ENCODE data around the gene PTPRG. TPM values are rescaled to one million over a fixed set of nuclear protein-coding genes. Genes with fewer than 3 reads are reported as not detected.

The PTPRG gene
- total RNA-seq, 1 donor from 2014 or later = 39.6 TPM

DNA sequence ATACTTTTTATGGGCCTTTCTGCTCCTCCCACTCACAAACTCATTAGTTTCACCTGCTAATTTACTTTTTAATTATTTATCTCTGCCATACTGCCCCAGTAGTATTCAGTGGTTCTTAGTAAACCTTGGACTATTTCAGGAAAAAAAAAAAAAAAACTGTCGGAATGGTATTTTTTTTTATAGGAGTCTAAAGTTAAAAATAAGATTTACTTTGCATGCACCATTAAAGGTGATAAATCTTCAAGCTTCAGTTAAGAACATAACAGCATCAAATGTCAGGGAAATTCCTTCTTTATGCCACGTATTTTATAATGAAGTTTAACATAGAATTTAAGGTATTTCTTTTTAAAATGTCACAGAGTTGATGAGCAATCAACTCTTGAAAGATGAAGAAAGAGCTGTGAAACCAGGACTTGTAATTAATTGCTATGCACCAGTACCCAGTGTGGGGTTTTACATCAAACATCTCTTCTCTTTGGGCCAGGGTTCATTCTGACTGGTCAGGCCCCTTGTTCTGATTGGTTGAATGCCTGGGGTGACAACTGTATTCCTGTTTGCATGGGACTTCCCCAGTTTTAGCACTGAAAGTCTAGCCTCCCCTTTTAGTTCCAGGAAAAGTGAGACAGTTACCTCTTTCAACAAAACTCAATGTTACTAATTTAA lies 40.3 kb upstream of the PTPRG start:
- no peak overlapping the region for H3K4me3 ChIP-seq (ENCODE audit: insufficient read depth, low read depth, low read length)
- no peak overlapping the region for H3K4me2 ChIP-seq (ENCODE audit: low read length)
- no peak overlapping the region for H3K4me3 Mint-ChIP-seq (ENCODE audit: unreplicated experiment)
- no peaks in the 10 kb centered on the region for H3K27me3 Mint-ChIP-seq (ENCODE audit: low read depth, unreplicated experiment)
- FAIRE-seq = no peak
- peaks cover 4% of the 10 kb centered on the region for H3K9me3 Mint-ChIP-seq (ENCODE audit: unreplicated experiment)
- no peaks in the 10 kb centered on the region for H3K27me3 ChIP-seq (ENCODE audit: insufficient read depth, low read length)
- no peak overlapping the region for H3K27ac Mint-ChIP-seq (ENCODE audit: unreplicated experiment)
- no peak overlapping the region for H3K9ac ChIP-seq (ENCODE audit: low read length)
- no peaks in the 10 kb centered on the region for H3K4me1 Mint-ChIP-seq (ENCODE audit: low read depth, unreplicated experiment)
- no peaks in the 10 kb centered on the region for H3K79me2 ChIP-seq (ENCODE audit: insufficient read depth, low read length)
- H3K4me1 ChIP-seq (ENCODE audit: insufficient read depth, low read length) = no peaks in the 10 kb centered on the region
- no peak overlapping the region for H3K27ac ChIP-seq (ENCODE audit: low read depth, low read length)
- DNase-seq (ENCODE audit: low read depth) = no peak
- no peaks in the 10 kb centered on the region for H3K9me3 ChIP-seq (ENCODE audit: insufficient read depth, low read depth, low read length)
- no peaks in the 10 kb centered on the region for H4K20me1 ChIP-seq (ENCODE audit: insufficient read depth, low read length)
- H3K36me3 ChIP-seq (ENCODE audit: insufficient read depth, low read length) = no peaks in the 10 kb centered on the region
- no peaks in the 10 kb centered on the region for H3K36me3 Mint-ChIP-seq (ENCODE audit: low read depth, unreplicated experiment)
- no peak overlapping the region for H2AFZ ChIP-seq (ENCODE audit: low read depth, low read length)
- TF ChIP-seq, protein P1, sequence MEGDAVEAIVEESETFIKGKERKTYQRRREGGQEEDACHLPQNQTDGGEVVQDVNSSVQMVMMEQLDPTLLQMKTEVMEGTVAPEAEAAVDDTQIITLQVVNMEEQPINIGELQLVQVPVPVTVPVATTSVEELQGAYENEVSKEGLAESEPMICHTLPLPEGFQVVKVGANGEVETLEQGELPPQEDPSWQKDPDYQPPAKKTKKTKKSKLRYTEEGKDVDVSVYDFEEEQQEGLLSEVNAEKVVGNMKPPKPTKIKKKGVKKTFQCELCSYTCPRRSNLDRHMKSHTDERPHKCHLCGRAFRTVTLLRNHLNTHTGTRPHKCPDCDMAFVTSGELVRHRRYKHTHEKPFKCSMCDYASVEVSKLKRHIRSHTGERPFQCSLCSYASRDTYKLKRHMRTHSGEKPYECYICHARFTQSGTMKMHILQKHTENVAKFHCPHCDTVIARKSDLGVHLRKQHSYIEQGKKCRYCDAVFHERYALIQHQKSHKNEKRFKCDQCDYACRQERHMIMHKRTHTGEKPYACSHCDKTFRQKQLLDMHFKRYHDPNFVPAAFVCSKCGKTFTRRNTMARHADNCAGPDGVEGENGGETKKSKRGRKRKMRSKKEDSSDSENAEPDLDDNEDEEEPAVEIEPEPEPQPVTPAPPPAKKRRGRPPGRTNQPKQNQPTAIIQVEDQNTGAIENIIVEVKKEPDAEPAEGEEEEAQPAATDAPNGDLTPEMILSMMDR (IDR thresholded peaks at IDR 0.05; ENCODE audit: insufficient read depth, low read depth, low read length) = no peak
- TF ChIP-seq EZH2 (IDR thresholded peaks at IDR 0.05; ENCODE audit: insufficient read depth, low read length) = no peak

DNA sequence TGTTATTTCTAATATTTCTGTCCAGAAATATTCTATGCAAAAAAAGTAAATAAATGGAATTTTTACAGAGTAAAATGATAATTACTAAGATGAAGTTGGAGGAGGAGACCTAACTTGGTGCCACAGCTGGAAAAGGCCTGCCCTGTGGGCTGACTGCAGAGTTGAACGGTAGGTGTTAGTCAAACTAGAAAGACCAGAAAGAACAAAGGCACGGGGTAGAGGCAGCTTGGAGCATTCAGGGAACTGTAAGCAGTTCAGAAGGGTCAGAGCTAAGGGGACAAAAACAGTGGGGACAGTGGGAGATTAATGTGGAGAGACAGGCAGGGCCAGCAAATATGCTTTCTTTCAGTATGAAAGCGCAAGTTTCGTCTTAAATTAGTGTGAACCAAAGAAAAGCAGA lies 39.3 kb upstream of the PTPRG start:
- Histone ChIP-seq H3K27ac (ENCODE audit: low read depth, low read length) (no peak overlapping the region), H2AFZ (ENCODE audit: low read depth, low read length) (no peak overlapping the region), H3K79me2 (ENCODE audit: insufficient read depth, low read length) (no peaks in the 10 kb centered on the region), H3K4me1 (ENCODE audit: insufficient read depth, low read length) (no peaks in the 10 kb centered on the region), H3K4me3 (ENCODE audit: insufficient read depth, low read depth, low read length) (no peak overlapping the region), H3K9me3 (ENCODE audit: insufficient read depth, low read depth, low read length) (no peaks in the 10 kb centered on the region), H3K36me3 (ENCODE audit: insufficient read depth, low read length) (no peaks in the 10 kb centered on the region), H3K4me2 (ENCODE audit: low read length) (no peak overlapping the region), H4K20me1 (ENCODE audit: insufficient read depth, low read length) (no peaks in the 10 kb centered on the region), H3K9ac (ENCODE audit: low read length) (no peak overlapping the region), H3K27me3 (ENCODE audit: insufficient read depth, low read length) (no peaks in the 10 kb centered on the region)
- Mint-ChIP-seq H3K4me1 (ENCODE audit: low read depth, unreplicated experiment) (no peaks in the 10 kb centered on the region), H3K36me3 (ENCODE audit: low read depth, unreplicated experiment) (no peaks in the 10 kb centered on the region), H3K27me3 (ENCODE audit: low read depth, unreplicated experiment) (no peaks in the 10 kb centered on the region), H3K27ac (ENCODE audit: unreplicated experiment) (no peak overlapping the region), H3K9me3 (ENCODE audit: unreplicated experiment) (peaks cover 4% of the 10 kb centered on the region), H3K4me3 (ENCODE audit: unreplicated experiment) (no peak overlapping the region)
- TF ChIP-seq, protein P1 (IDR thresholded peaks at IDR 0.05; ENCODE audit: insufficient read depth, low read depth, low read length) = no peak
- TF ChIP-seq EZH2 (IDR thresholded peaks at IDR 0.05; ENCODE audit: insufficient read depth, low read length) = no peak
- no peak for FAIRE-seq
- DNase-seq (ENCODE audit: low read depth) = no peak

DNA sequence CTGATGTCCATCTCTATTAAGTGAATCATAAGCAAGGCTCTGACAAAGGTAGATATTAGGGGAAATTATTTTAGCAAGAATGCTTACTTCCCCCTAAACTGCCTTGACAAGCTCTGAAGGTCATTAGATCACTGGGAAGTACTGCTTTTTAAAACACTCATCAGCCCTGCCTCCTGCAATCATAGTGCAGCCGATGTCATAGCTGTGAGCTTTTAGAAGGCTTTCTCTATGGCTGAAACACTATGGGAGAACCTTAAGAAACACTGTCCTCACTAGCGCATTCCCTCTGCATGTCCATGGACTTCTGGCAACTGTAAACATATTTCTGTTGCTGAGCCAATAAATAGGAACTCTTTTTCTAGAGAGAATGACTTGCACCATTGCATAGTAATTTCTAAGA lies 38.7 kb upstream of the PTPRG start:
- TF ChIP-seq, protein P1 (IDR thresholded peaks at IDR 0.05; ENCODE audit: insufficient read depth, low read depth, low read length) = no peak
- no peak for TF ChIP-seq EZH2 (IDR thresholded peaks at IDR 0.05; ENCODE audit: insufficient read depth, low read length)
- H3K4me2 ChIP-seq (ENCODE audit: low read length) = no peak overlapping the region
- H3K36me3 Mint-ChIP-seq (ENCODE audit: low read depth, unreplicated experiment) = no peaks in the 10 kb centered on the region
- no peak overlapping the region for H2AFZ ChIP-seq (ENCODE audit: low read depth, low read length)
- no peaks in the 10 kb centered on the region for H3K36me3 ChIP-seq (ENCODE audit: insufficient read depth, low read length)
- H3K9me3 ChIP-seq (ENCODE audit: insufficient read depth, low read depth, low read length) = no peaks in the 10 kb centered on the region
- H3K4me3 Mint-ChIP-seq (ENCODE audit: unreplicated experiment) = no peak overlapping the region
- H3K27ac ChIP-seq (ENCODE audit: low read depth, low read length) = no peak overlapping the region
- no peak overlapping the region for H3K4me3 ChIP-seq (ENCODE audit: insufficient read depth, low read depth, low read length)
- H3K27me3 Mint-ChIP-seq (ENCODE audit: low read depth, unreplicated experiment) = no peaks in the 10 kb centered on the region
- peaks cover 4% of the 10 kb centered on the region for H3K9me3 Mint-ChIP-seq (ENCODE audit: unreplicated experiment)
- H3K4me1 Mint-ChIP-seq (ENCODE audit: low read depth, unreplicated experiment) = no peaks in the 10 kb centered on the region
- no peak for FAIRE-seq
- no peak overlapping the region for H3K9ac ChIP-seq (ENCODE audit: low read length)
- no peaks in the 10 kb centered on the region for H4K20me1 ChIP-seq (ENCODE audit: insufficient read depth, low read length)
- H3K27me3 ChIP-seq (ENCODE audit: insufficient read depth, low read length) = no peaks in the 10 kb centered on the region
- H3K4me1 ChIP-seq (ENCODE audit: insufficient read depth, low read length) = no peaks in the 10 kb centered on the region
- H3K79me2 ChIP-seq (ENCODE audit: insufficient read depth, low read length) = no peaks in the 10 kb centered on the region
- H3K27ac Mint-ChIP-seq (ENCODE audit: unreplicated experiment) = no peak overlapping the region
- DNase-seq (ENCODE audit: low read depth) = no peak
